Ammon's horn (tissue), 1 donor: ENCODE data around the gene CDC42BPA.
A peak's percentile ranks its signal among the peaks of the same experiment; 100 is the strongest.
"Not testable (repeated sequence)": the region's sequence is repeated elsewhere in the genome, so short reads cannot be mapped to it uniquely, and the experiment has no call there.

Experiments used
- DNase-seq: peaks from one replicate; pipeline ENCODE4 v3.0.0-alpha.2; 2016; ENCODE audit warnings: low spot score

Gene CDC42BPA

DNA sequence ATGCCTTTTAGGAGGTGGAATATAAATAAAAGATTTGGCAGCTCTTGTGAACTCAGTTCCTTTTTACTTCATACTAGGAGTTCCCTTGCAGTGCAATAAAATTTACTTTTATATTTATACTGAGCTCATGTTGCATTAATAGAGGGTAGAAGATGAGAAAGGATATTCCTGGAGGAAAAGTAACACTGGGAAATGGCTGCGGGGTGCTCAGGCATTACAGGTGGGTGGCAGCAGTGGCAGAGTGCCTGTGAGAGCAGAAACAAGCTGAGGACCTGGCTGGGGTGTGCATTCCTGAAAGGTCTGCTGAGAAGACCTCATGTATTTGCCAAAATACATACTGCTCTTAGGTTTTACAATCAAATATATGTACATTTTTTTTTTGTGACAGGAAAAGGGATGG, 251.3 kb downstream of the CDC42BPA start:
- peak; percentile 3 for DNase-seq

DNA sequence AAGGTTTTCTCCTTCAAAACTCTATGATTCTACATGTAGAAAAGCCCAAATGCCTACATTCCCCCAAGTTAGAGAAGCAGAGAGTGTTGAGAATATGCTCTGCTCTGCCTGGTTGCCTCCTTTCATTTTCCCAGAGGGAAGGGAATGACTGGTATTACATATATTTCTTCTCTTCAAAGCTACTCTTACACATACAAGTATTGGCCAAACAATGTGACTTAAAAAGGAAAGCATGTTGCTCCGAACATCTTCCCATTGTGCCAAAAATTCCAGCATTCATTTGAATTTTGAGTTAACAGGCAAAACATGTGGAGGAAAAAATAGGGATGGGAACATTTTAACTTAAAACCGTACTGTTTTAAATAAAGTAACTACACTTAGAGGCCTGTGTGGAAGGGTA, 253.0 kb downstream of the CDC42BPA start:
- DNase-seq = no peak

DNA sequence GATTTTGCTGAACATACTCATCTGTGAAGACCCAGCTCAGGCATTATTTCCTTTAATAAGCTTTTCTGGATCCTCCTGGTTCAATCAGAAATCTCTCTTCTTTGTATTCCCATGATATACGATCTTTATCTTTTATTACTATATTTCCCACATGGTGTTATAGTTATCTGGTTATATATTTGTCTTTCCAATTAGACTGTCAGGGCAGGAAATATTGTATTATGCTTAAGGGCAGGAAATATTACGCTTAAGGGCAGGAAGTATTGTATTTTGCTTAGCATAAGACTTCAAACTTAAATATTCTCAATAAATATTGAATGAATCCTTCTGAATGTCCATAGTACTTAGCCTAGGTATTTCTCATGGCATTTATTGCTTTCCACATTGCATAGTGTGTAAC, 256.0 kb downstream of the CDC42BPA start:
- DNase-seq = no peak

DNA sequence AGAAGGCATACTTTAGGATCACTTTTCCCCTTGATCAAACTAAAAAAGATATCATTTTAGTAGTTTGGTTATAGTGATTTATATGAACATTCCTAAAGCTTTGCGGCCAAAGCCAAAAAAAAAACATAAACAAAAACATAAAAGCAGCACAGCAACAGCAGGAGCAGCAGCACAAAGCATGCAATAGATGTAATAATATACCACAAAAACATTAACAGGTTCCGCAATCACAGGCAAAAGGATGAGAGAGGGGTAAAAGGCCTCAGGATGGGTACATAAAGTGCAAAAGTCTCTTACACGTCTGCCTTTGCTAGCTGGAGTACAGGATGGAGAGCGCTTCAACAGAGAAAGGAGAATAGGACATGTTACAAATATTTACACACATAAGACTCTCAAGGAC, 259.2 kb downstream of the CDC42BPA start:
- DNase-seq = no peak

DNA sequence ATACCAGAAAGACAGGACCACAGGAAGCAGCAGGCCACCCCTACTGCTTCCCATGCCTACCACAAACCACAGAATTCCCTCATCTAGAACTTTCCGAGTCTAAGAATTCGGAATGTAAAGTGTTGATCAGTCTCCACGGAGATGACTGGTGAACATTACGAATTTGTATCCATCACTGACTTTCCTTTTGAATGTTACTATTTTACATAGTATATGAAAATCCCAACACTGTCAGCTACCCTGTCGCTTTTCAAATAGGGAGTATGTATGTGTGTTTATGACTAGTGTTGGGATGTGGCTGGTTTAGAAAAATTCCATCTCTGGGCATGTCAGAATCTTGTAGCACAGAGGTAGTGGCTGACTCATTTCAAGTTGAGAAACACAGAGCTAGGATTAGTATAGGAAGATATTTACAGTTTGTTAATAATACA, 260.0 kb downstream of the CDC42BPA start:
- no peak for DNase-seq

DNA sequence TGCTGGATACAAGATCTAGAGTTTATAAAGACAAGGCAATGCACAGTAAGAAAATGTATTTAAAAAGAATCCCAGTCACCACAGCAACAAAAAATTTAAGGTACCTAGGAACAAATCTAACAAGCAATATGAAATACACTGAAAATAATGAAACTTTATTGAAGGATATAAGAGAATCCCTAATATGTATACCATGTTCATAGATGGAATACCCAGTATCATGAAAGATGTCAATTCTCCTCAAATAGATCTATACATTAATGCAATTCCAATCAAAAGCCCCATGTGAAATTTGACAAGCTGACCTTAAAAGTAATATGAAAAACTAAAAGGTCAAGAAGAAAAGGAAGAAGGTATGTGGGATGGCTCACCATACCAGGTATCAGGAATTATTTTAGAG, 269.0 kb downstream of the CDC42BPA start:
- no peak for DNase-seq

DNA sequence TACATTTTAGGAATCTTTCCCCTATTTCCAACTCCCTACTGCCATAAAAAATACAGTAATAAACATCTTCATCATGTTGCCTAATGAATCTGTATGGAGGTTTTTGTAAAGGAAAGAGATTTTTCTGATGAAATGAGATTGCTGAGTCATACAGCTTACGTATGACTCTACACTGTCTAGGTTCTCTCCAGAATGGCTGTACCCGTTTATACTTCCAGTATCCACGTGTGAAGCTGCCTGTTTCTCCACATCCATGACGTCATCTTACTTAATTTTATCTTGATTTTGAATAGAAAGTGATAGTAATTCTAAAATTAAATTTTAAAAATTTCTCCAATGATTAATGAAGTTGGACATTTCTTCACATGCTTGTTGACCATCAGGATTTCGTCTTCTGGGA, 274.5 kb downstream of the CDC42BPA start:
- DNase-seq = no peak

DNA sequence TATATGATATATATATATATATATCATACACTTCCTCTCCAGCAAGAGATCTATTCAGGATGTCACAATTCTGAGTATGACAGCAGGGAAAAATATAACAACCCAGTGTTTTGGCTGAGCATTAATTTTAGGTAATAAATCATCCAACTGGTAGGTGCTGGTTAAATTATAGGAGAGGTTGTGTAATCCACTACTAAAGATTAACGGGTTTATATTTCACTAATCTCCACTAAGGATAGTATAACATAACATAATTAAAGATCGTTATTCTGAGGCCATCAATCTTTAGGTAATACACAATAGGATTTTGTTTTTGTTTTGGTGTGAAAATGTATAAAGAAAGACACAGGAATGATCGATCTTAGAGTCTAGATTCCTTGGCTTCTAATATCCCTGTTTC, 276.0 kb downstream of the CDC42BPA start:
- no peak for DNase-seq

DNA sequence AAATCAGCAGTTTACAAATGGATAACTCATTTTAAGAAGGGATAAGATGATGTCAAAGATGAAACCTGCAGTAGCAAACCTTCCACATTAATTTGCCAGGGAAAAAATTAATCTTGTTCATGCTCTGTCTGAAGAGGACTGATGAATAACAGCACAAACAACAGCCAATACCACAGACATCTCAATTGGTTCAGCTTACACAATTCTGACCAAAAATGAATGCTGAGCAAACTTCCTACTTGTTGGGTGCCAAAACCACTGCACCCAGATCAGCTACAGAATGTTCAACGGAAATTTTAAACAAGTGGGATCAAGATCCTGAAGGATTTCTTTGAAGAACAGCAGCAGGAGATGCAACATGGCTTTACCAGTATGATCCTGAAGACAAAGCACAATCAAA, 279.9 kb downstream of the CDC42BPA start:
- DNase-seq = no peak

DNA sequence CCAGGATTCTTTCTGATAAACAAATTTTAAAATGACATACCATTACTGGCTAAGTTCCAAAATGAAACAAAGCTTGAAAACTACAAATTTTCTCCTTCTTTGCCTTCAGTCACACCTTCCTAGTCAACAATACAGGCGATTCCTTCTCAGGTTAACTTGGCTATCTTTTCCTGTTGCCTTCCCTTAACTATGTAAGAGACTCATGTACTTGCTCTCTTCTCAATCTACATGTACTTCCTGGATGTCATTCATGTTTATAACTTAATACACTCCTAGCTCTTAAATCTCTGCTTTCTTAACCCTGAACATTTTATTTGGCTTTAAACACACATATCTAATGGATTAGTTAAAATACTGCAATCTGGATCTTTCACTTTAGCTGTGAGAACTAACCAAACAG, 281.2 kb downstream of the CDC42BPA start:
- DNase-seq = no peak

DNA sequence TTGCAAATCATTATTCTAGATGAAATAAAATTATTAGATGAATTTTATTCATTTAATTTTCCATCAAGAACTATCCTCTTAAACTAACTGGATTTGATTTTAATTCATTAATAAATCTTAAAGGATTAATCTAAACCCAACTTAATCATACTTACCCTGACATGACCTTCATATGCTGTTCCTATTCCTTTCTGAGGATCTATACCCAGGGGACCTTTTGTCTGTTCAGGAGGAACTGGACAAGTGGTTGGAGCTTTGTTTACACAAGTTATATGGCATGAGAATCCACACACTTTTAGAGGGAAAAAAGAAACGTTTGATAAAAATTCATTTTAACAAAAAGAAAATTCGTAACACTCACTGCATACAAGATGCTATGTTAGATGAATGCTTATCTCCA, 283.0 kb downstream of the CDC42BPA start:
- no peak for DNase-seq

DNA sequence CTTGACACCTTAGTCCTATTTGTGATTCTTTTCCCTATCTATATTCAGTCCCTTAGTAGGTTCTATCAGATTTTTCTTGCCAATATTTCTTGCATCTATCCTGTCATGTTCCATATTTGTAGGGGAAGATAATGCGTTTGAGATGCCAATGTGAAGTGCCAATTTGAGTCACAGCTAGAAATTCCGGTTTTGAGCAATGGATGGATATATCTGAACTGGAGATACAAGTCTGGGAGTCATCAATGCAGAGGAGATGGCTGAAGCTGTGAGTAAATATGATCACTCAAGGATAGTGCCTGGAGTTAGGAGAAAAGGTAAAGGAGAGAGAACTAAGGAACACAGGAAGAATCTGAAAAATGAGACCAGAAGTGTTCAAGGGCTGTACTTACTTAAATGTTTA, 284.4 kb downstream of the CDC42BPA start:
- DNase-seq = no peak

DNA sequence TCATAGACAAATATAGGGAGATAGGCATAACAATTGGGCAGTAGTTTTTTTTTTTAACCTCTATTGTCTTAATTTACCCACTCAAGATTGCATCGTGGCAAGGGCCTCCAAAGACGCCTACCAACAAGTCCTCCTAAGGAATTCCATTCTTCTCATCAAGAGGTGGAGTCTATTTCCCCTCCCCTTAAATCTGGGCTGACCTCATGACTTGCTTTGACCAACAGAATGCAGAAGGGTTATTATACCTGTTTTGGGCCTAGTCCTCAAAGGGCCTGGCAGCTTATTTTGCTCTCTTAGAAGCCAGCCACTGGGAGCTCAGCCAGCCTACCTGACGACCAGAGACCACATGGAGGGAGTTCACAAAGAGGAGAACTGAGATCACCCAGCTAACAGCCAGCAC, 285.9 kb downstream of the CDC42BPA start:
- DNase-seq = no peak

DNA sequence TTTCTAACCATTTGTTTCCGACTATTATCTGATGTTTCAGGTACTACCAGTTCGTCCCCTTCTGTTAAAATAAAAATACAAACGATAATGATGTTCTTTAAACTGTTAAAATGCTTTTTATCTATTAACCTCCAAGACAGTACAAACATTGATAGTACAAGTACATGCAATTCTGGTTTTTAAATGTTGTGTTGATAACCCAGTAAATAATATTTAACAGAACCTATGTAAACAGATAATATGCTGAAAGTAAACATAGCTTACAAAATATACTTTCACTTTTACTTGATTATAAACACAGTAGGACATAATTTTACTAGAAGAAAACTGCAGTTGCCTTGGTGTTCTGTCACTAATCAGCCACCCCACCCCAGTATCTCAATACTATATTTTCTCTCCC, 301.3 kb downstream of the CDC42BPA start:
- no peak for DNase-seq

DNA sequence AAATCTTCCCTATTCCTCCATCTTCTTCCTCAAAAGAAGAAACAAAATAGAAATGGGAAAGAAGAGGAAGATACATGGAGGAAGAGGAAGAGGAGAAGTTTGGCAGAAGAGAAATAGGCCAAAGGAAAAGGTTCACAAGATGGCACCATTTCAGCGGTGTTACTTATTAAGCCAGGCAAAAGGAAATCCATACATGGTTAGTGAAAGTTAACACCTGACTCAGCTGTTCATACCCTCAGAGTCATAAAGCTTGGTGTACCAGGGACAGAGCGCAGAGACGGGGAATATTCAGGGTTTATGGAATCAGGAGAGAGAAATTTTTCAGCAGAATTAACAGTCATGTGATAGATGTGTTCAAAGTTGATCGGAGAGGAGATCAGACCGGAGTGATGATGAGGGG, 307.6 kb downstream of the CDC42BPA start:
- DNase-seq = no peak

DNA sequence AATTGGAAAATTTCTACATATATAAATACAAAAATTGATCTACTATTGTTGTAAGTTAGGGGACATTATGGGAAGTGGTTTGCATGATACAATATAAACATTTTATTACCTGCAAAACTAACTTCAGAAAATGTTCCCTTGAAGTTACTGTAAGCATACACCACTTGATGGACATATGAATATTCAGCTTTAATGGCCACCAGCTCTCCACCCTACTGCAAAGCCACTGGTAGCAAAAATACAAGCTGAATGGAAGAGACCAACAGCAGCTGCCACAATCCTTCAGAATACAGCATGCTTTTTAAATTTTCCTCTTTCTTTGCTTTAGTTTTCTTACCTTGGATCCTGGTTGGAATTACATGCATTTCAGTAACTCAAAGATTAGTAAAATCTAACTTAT, 308.4 kb downstream of the CDC42BPA start:
- DNase-seq = no peak

DNA sequence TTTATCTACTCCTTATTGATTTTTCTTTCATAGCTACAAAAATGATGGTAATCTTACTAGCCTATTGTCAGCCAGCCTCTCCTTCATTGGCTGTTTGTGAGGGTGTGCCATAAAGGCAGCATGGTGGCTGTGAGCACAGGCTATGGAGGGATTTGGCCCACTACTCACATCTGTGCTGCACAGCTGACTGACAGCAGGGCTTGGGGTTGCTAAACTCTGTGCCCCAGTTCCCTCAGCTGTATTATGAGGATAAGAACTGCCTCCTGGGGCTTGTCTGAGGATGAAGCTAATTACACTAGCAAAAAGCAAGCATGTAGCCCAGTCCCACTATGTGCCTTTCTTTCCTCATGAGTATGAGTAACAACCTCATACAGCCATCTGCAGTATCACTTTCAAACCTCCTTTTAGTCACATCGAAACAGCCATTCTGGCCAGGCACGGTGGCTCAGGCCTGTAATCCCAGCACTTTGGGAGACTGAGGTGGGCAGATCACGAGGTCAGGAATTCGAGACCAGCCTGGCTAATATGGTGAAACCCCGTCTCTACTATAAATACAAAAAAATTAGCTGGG, 312.0 kb downstream of the CDC42BPA start:
- DNase-seq = no peak

DNA sequence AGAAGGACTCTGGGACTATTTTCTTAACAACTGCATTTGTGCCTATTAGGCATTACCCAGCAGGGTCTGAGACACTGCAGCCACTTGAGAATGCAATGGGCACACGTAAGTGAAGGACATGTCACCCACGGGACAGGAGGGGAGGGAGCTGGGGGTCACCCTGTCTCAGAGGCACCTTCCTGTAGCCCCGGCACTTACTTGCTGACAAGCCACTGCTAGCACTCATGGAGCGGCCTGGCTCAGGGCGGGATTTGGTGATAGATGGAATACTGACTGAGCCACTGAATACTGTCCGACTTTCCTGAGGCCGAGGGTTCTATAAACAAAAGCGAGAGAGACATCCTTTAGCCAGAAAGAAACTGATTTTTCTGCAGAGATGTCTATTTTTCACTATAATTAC, 313.5 kb downstream of the CDC42BPA start:
- no peak for DNase-seq

DNA sequence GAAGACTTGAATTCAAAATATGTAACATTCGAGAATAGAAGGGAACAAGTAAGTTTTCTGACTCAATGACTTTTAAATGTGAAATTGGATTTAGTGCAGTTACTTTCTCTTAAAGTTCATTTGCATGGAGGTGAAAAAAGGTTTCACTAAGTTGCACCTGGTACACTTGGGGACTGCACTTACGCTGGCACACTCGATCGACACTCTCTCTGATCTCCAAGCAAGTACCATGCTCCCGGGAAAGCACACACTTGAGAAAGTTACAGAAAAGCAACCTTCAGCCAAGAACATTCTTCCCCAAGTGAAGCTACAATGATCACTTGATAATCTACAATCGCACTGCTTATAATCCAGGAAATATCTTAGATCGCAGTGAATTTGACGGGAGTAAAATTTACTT, 315.1 kb downstream of the CDC42BPA start:
- no peak for DNase-seq

DNA sequence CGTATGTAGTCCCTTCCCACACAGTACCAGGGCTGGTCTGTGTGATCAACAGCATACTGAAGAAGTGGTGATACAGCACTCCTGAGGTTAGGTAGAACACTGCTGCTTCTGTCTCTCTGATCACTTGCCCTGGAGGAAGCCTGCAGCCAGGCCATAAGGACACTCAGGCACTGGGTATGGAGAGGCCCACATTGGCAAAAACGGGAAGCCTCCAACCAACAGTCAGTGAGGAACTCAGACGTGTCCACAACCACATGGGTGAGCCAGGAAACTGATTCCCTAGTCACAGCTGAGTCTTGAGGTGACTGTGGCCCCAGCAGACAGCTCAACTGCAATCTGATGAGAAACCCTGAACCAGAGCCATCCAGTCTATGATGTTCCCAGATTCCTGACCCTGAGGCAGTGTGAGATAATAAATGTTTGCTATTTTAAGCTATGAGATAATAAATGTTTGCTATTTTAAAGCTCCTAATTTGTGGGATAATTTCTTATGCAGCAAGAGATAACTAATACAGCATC, 315.7 kb downstream of the CDC42BPA start:
- DNase-seq = no peak

DNA sequence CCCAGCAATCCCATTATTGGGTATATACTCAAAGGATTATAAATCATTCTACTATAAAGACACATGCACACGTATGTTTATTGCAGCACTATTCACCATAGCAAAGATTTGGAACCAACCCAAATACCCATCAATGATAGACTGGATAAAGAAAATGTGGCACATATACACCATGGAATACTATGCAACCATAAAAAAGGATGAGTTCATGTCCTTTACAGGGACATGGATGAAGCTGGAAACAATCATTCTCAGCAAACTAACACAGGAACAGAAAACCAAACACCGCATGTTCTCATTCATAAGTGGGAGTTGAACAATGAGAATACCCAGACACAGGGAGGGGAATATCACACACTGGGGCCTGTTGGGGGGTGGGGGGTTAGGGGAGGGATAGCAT, 318.7 kb downstream of the CDC42BPA start:
- not testable (repeated sequence) for DNase-seq

DNA sequence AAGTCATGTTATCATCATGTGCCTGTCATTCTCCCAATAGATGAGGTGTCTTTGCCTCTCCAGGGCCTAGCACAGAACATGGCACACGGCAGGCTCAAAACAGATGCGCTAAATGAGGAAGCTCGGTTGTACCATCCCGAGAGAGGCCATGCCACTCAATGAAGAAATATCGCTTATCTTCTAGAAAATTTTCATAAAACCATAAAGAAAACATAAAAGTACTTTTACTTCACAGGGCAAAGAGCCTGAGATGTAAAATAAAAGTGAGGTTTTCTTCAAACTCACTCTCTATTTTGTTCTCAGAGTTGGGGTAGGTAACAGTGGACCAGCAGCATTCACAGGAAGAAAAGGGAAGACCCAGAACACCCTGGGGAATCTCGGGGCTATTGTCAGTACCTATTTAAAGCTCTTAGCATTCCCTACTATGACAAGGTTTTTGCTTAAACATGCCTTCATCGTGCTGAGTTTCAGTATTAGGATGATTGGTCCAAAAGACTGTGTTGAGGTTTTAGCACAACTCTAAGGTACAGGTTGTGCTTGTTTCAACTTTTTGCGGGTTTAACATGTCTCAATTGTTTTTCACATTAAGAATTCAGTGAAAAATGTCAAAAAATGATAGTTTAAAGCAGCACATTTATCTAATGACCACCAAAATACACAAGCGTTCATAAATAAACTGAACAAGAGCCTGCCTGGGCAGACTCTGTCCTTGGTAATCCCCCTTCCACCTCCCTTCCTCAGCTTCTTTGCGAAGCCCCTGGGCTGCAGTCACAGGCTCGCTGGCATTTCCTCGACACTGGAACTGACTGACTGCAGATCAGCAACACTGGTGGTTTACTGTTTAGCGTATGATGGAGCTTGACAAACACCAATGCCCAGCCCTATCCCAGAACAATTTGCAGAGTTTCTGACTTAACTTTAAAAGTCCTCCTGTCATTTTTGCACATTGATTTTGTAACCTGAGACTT, 322.6 kb downstream of the CDC42BPA start:
- no peak for DNase-seq

DNA sequence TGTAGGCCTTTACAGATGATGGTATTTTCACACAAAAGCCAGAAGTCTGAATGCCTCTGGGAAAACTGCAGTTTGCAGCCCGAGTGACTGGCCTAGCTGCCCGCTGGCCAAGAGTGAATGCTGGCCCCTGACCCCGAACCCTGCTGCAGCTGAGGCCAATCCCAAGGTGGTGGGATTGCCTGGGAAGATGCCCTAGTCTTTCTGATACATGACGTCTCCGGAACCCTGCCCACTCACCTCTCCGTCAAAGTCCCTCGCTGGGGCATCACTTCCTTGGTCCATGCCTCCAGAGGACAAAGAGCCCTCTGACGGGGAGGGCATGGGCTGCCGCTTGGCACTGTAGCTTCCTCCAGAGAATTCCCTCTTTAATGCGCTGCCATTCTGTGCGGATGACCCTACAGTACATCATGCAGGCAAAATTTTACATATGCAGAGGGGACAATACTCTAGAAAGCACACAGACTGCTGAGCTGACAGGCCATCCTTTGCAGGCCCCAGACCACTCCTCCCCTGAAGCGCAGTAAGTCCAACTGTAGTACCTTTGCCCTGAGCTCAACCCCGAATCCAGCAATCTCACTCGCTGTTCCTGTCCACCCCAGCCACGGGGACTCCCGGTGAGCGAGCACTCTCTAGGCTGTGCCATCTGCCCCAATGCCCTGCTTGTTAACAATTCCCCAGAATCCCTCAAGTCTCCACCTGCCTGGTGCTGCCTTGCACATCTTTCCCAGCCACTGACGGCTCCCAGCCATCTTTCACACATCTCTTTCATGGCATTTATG, 323.5 kb downstream of the CDC42BPA start:
- DNase-seq = no peak
